Measurements from ENCODE around the gene GSK3B.

GSK3B gene

DNA sequence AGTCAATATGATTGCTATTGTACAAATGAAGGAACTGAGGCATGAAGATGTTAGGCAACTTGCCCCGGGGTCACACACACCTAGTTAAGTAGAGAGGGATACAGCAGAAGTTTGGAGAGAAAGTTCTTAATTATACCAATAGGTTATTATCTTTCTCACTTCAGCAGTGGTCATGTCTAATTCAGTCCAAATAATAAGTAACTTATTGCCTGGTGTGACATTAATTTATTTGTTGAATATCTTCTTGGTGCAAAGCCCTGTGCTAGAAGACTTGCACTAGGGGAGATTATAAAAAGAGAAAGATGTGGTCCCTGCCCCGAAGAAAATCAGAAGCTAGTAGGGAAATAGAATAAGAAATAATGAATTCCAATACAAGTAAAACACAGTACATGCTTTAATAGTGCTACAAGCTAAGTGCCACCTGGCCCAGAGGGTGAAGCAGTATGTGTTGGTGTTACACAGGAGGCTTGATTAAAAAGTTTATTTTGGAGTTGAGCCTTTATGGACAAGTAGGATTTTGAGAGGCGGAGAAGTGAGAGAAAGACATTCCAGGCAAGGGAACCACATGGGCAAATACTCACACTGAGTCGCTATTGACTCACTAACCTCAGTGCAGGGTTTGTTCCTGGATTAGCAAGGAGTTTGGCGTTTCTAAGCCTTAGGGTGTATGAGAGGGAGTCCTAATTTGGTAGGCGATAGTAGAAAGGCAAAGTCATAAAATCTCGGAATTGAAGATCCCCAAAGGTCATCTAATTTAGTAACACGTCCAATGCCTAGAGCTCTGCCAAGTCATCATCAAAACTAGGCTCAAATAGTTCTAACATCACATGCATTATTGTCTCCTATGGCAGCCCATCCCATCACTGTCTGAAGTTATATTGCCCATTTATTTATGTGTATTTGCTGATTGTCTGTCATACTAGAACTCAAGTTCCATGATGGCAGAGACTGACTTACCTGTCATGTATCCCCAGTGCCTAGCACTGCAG is 19.2 kb upstream of the GSK3B start:
- Histone ChIP-seq H3K4me3 (ENCODE audit: low read depth, low read length) (no peak overlapping the region), H3K4me1 (no peaks in the 10 kb centered on the region), H3K36me3 (ENCODE audit: control insufficient read depth, insufficient read depth, low read length) (no peaks in the 10 kb centered on the region), H3K27ac (no peak overlapping the region), H3K79me2 (no peaks in the 10 kb centered on the region), H2AFZ (no peak overlapping the region), H3K4me2 (ENCODE audit: low read length) (no peak overlapping the region), H3K27me3 (ENCODE audit: control insufficient read depth, insufficient read depth, low read length) (no peaks in the 10 kb centered on the region), H3K9me3 (ENCODE audit: control insufficient read depth, low read length) (no peaks in the 10 kb centered on the region), H3K9ac (no peak overlapping the region)
- TF ChIP-seq, protein P1, sequence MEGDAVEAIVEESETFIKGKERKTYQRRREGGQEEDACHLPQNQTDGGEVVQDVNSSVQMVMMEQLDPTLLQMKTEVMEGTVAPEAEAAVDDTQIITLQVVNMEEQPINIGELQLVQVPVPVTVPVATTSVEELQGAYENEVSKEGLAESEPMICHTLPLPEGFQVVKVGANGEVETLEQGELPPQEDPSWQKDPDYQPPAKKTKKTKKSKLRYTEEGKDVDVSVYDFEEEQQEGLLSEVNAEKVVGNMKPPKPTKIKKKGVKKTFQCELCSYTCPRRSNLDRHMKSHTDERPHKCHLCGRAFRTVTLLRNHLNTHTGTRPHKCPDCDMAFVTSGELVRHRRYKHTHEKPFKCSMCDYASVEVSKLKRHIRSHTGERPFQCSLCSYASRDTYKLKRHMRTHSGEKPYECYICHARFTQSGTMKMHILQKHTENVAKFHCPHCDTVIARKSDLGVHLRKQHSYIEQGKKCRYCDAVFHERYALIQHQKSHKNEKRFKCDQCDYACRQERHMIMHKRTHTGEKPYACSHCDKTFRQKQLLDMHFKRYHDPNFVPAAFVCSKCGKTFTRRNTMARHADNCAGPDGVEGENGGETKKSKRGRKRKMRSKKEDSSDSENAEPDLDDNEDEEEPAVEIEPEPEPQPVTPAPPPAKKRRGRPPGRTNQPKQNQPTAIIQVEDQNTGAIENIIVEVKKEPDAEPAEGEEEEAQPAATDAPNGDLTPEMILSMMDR (IDR thresholded peaks at IDR 0.05): no peak

DNA sequence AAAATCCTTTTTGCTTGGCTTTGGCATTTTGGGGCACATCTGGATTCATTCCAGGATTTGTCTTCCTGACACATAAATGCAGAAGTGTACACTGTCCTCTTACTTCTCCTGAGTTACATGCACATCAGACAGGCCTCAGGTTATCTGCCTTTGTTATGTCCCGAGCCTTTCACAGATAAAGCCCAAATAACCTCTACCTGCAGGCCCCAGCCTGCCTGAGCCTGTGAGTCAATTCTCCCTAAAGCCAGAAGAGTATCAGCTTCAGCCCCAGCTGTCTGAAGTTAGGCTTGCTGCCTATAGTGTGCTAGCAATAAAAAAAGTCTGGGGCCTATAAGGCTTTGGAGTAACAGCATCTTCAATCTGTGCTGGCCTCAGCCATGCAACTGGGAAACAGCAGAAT is 17.7 kb upstream of the GSK3B start:
- H2AFZ ChIP-seq: no peak overlapping the region
- no peak overlapping the region for H3K4me3 ChIP-seq (ENCODE audit: low read depth, low read length)
- H3K27ac ChIP-seq: no peak overlapping the region
- no peaks in the 10 kb centered on the region for H3K4me1 ChIP-seq
- no peaks in the 10 kb centered on the region for H3K9me3 ChIP-seq (ENCODE audit: control insufficient read depth, low read length)
- H3K27me3 ChIP-seq (ENCODE audit: control insufficient read depth, insufficient read depth, low read length): no peaks in the 10 kb centered on the region
- H3K36me3 ChIP-seq (ENCODE audit: control insufficient read depth, insufficient read depth, low read length): no peaks in the 10 kb centered on the region
- H3K4me2 ChIP-seq (ENCODE audit: low read length): no peak overlapping the region
- H3K9ac ChIP-seq: no peak overlapping the region
- no peaks in the 10 kb centered on the region for H3K79me2 ChIP-seq
- TF ChIP-seq, protein P1 (IDR thresholded peaks at IDR 0.05): no peak

DNA sequence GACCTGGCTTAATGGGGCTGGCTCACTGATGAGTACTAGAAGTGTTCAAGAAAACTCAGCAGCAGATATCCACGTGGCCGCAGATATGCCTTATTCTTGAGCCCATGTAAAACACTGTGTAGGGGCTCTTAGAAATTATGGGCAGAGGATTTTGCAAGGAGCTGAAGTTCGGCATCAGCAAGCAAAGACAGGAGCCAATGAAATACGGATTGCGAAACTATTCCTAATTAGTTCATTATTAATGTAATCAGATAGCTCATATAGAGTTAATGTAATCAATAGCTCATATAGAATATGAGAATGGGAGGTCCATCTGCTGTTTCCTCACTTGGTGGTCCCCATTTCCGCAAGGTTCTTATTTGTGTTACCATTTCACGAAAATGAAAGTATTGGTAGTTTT is 9.0 kb upstream of the GSK3B start:
- H3K4me2 ChIP-seq (ENCODE audit: low read length): no peak overlapping the region
- no peaks in the 10 kb centered on the region for H3K36me3 ChIP-seq (ENCODE audit: control insufficient read depth, insufficient read depth, low read length)
- H2AFZ ChIP-seq: no peak overlapping the region
- no peak overlapping the region for H3K27ac ChIP-seq
- no peaks in the 10 kb centered on the region for H3K9me3 ChIP-seq (ENCODE audit: control insufficient read depth, low read length)
- no peaks in the 10 kb centered on the region for H3K79me2 ChIP-seq
- no peaks in the 10 kb centered on the region for H3K27me3 ChIP-seq (ENCODE audit: control insufficient read depth, insufficient read depth, low read length)
- no peak overlapping the region for H3K4me3 ChIP-seq (ENCODE audit: low read depth, low read length)
- H3K9ac ChIP-seq: no peak overlapping the region
- TF ChIP-seq, protein P1 (IDR thresholded peaks at IDR 0.05): no peak
- H3K4me1 ChIP-seq: no peaks in the 10 kb centered on the region

DNA sequence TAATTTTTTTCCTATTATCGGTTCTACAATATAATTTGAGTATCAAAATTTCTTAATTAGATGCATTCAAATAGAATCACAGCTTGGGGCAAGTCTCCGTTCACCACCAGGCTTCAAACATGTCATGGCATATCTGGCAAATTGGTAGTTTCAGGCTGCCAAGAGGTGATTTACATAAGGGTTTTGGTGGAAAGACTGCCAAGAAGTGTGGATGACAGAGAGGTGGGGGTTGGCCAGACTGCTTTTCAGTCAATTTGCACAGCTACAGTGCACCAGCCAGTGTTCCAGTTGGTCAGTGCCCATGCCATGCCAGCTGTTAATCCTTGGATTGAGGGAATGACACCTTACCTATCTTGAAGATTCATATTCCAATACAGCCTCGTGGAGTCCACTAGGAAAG is 8.4 kb upstream of the GSK3B start:
- no peak overlapping the region for H3K9ac ChIP-seq
- H3K9me3 ChIP-seq (ENCODE audit: control insufficient read depth, low read length): no peaks in the 10 kb centered on the region
- H3K27me3 ChIP-seq (ENCODE audit: control insufficient read depth, insufficient read depth, low read length): no peaks in the 10 kb centered on the region
- no peak overlapping the region for H3K4me3 ChIP-seq (ENCODE audit: low read depth, low read length)
- no peaks in the 10 kb centered on the region for H3K4me1 ChIP-seq
- H3K4me2 ChIP-seq (ENCODE audit: low read length): no peak overlapping the region
- no peak overlapping the region for H3K27ac ChIP-seq
- TF ChIP-seq, protein P1 (IDR thresholded peaks at IDR 0.05): no peak
- H3K79me2 ChIP-seq: no peaks in the 10 kb centered on the region
- no peak overlapping the region for H2AFZ ChIP-seq
- H3K36me3 ChIP-seq (ENCODE audit: control insufficient read depth, insufficient read depth, low read length): no peaks in the 10 kb centered on the region

DNA sequence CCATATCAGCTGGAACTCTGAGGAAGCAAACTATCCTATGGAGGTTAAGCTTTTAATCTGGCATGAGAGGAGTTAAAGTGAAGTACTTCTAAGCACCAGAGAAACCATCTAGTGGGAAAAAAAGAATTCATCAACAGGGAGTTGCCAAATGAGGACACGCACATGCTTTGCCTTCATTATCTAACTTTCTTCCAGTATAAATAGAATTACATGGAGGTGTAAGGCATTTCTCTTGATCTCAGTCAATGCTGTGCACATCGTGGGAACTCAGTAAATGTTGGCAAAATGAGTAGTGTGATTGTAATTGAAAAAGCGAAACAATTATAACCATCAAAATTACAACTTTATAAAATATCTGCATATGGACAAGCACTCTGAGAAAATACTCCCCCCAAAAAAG is 8.0 kb upstream of the GSK3B start:
- no peak overlapping the region for H3K27ac ChIP-seq
- no peak overlapping the region for H3K9ac ChIP-seq
- no peak overlapping the region for H2AFZ ChIP-seq
- H3K4me3 ChIP-seq (ENCODE audit: low read depth, low read length): no peak overlapping the region
- no peak overlapping the region for H3K4me2 ChIP-seq (ENCODE audit: low read length)
- H3K27me3 ChIP-seq (ENCODE audit: control insufficient read depth, insufficient read depth, low read length): no peaks in the 10 kb centered on the region
- TF ChIP-seq, protein P1 (IDR thresholded peaks at IDR 0.05): no peak
- H3K4me1 ChIP-seq: no peaks in the 10 kb centered on the region
- no peaks in the 10 kb centered on the region for H3K79me2 ChIP-seq
- no peaks in the 10 kb centered on the region for H3K36me3 ChIP-seq (ENCODE audit: control insufficient read depth, insufficient read depth, low read length)
- H3K9me3 ChIP-seq (ENCODE audit: control insufficient read depth, low read length): no peaks in the 10 kb centered on the region
